GM19397 (cell line): Measurements from ENCODE around the gene PRSS35.
"Not testable (repeated sequence)": the region's sequence is repeated elsewhere in the genome, so short reads cannot be mapped to it uniquely, and the experiment has no call there.

Experiments used
- ATAC-seq: cut with Tn5 transposase; IDR thresholded peaks from one replicate; pipeline ENCODE4 v1.9.1; 2021; ENCODE audit warnings: mild to moderate bottlenecking, moderate library complexity; ENCODE audit not compliant: unreplicated experiment

PRSS35 gene

GRCh38 chr6:83511901-83512681 is at the start of gene PRSS35:
Gene PRSS35 (plus strand): TSS chr6:83512534. CDS start chr6:83523442, 10,908 bp downstream.
- peak; percentile 55 for ATAC-seq

GRCh38 chr6:83463886-83464285 is 48.4 kb upstream of the PRSS35 start:
- no peak for ATAC-seq

GRCh38 chr6:83464381-83465140 is 47.8 kb upstream of the PRSS35 start:
- no peak for ATAC-seq

- ATAC-seq: no peak
Observed at GRCh38 chr6:83466328-83466727, 46.0 kb upstream of the PRSS35 start.

GRCh38 chr6:83467620-83468036 is 44.7 kb upstream of the PRSS35 start:
- no peak for ATAC-seq

GRCh38 chr6:83470001-83470400 is 42.3 kb upstream of the PRSS35 start:
- ATAC-seq: no peak

GRCh38 chr6:83470587-83470986 is 41.7 kb upstream of the PRSS35 start:
- no peak for ATAC-seq

- ATAC-seq: no peak
Observed at GRCh38 chr6:83472767-83473166, 39.6 kb upstream of the PRSS35 start.

- ATAC-seq: no peak
Observed at GRCh38 chr6:83474309-83474708, 38.0 kb upstream of the PRSS35 start.

- no peak for ATAC-seq
Observed at GRCh38 chr6:83476971-83477370, 35.4 kb upstream of the PRSS35 start.

GRCh38 chr6:83479389-83479788 is 32.9 kb upstream of the PRSS35 start:
- no peak for ATAC-seq

- ATAC-seq: no peak
Observed at GRCh38 chr6:83480470-83480869, 31.9 kb upstream of the PRSS35 start.

GRCh38 chr6:83481938-83482337 is 30.4 kb upstream of the PRSS35 start:
- ATAC-seq: not testable (repeated sequence)

GRCh38 chr6:83488448-83488847 is 23.9 kb upstream of the PRSS35 start:
- no peak for ATAC-seq

GRCh38 chr6:83488861-83489260 is 23.5 kb upstream of the PRSS35 start:
- no peak for ATAC-seq

- no peak for ATAC-seq
Observed at GRCh38 chr6:83490217-83490807, 22.0 kb upstream of the PRSS35 start.

GRCh38 chr6:83505356-83505755 is 7.0 kb upstream of the PRSS35 start:
- no peak for ATAC-seq

- no peak for ATAC-seq
Observed at GRCh38 chr6:83509441-83509840, 2.9 kb upstream of the PRSS35 start.

GRCh38 chr6:83510791-83511190 is 1.5 kb upstream of the PRSS35 start:
- ATAC-seq: no peak

GRCh38 chr6:83511266-83511665 is 1.1 kb upstream of the PRSS35 start:
- no peak for ATAC-seq

- no peak for ATAC-seq
Observed at GRCh38 chr6:83514466-83514865, 2.1 kb downstream of the PRSS35 start.
